LHCN-M2 (cell line): ENCODE measurements around the gene UBN1. TPM values are rescaled to one million over a fixed set of nuclear protein-coding genes. Genes with fewer than 3 reads are reported as not detected.

ENCODE experiments used
- DNase-seq: peaks from one replicate; pipeline ENCODE4 v3.0.0-alpha.2; 2012; ENCODE audit warnings: low read depth
- polyA plus RNA-seq: library from polyadenylated mRNA; unstranded; fragments of >200 nt; gene quantifications from one replicate; pipeline ENCODE4 v1.2.1, GENCODE V29; 2012; ENCODE audit warnings: missing spikeins
- total RNA-seq: library from RNA; depleted of rRNA; stranded (reverse); fragments of >200 nt; gene quantifications from 2 replicates; pipeline ENCODE4 v1.2.3, GENCODE V29; 2014; rRNA removed

The UBN1 gene, protein sequence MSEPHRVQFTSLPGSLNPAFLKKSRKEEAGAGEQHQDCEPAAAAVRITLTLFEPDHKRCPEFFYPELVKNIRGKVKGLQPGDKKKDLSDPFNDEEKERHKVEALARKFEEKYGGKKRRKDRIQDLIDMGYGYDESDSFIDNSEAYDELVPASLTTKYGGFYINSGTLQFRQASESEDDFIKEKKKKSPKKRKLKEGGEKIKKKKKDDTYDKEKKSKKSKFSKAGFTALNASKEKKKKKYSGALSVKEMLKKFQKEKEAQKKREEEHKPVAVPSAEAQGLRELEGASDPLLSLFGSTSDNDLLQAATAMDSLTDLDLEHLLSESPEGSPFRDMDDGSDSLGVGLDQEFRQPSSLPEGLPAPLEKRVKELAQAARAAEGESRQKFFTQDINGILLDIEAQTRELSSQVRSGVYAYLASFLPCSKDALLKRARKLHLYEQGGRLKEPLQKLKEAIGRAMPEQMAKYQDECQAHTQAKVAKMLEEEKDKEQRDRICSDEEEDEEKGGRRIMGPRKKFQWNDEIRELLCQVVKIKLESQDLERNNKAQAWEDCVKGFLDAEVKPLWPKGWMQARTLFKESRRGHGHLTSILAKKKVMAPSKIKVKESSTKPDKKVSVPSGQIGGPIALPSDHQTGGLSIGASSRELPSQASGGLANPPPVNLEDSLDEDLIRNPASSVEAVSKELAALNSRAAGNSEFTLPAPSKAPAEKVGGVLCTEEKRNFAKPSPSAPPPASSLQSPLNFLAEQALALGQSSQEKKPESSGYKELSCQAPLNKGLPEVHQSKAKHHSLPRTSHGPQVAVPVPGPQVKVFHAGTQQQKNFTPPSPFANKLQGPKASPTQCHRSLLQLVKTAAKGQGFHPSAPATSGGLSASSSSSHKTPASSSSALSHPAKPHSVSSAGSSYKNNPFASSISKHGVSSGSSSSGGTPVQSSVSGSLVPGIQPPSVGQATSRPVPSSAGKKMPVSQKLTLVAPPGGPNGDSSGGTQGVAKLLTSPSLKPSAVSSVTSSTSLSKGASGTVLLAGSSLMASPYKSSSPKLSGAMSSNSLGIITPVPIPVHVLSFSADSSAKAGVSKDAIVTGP (N-terminal part only)
- 27.6 and 28.1 TPM in 2 replicates for total RNA-seq
- polyA plus RNA-seq, result 13.9 TPM

GRCh38 chr16:4846901-4847773 is at the start of gene UBN1, which contains the start of gene GLYR1:
TSS of gene UBN1 (plus strand) at chr16:4847481. CDS start at chr16:4852918, 5,437 bp downstream.
TSS of gene GLYR1 (minus strand) at chr16:4847288. CDS start at chr16:4847265, 23 bp downstream.
- peak; percentile 95 for DNase-seq

DNA sequence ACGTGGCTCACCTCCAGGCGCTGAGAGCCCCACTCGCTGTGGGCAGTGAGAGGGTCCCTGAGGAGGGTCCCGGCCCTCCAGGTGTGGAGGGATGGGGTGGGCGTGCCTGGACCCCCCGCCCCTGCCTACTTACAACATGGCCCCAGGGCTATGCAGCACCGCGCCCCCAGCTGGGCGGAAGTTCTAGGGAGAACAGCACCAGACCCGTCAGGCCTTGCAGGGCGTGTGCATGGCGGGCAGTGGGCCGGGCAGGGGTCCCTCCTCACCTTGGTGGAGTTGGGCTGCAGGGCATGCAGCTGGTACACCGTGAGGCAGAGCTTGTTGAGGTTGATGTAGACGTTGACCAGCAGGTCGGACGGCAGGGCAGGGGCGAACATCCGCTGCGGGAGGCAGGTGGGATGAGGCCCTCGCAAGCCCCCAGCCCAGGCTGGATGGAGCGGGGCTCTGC is 49.5 kb upstream of the UBN1 start:
- no peak for DNase-seq

GRCh38 chr16:4798456-4798855 is 48.8 kb upstream of the UBN1 start:
- DNase-seq, result no peak

DNA sequence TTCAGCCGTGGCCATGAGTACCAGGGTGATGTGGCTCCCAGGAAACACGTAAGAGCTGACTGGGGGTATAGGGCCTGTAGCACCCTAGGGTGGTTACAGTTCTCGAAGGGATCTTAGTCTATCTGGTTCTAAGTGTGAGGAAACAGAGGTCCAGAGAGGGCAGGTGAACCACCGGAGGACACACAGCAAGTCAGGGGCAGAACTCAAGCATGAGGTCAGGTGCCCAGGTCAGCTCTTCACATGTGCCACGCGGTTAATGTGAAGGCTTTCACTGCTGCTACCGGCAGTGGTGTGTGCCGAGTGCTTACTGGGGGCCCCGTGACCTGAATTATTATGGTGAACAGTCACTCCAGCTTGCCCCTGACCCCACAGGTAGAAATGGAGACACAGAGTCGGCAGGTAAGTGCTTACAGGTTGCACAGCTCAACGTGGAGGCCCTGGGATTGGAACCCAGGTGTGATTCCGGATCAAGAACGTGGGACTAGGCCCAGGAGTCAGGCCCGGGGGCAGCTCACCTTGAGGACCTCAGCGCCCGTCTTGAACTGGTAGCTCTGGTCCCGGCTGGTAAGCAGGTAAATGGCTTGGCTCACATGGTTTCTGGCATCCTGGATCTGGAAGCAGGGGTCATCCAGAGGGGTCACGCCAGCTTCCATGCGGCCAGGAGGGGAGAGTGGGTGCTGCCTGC is 48.0 kb upstream of the UBN1 start:
- DNase-seq, result no peak

- DNase-seq, result no peak
Observed at GRCh38 chr16:4800290-4801041, 46.8 kb upstream of the UBN1 start.

DNA sequence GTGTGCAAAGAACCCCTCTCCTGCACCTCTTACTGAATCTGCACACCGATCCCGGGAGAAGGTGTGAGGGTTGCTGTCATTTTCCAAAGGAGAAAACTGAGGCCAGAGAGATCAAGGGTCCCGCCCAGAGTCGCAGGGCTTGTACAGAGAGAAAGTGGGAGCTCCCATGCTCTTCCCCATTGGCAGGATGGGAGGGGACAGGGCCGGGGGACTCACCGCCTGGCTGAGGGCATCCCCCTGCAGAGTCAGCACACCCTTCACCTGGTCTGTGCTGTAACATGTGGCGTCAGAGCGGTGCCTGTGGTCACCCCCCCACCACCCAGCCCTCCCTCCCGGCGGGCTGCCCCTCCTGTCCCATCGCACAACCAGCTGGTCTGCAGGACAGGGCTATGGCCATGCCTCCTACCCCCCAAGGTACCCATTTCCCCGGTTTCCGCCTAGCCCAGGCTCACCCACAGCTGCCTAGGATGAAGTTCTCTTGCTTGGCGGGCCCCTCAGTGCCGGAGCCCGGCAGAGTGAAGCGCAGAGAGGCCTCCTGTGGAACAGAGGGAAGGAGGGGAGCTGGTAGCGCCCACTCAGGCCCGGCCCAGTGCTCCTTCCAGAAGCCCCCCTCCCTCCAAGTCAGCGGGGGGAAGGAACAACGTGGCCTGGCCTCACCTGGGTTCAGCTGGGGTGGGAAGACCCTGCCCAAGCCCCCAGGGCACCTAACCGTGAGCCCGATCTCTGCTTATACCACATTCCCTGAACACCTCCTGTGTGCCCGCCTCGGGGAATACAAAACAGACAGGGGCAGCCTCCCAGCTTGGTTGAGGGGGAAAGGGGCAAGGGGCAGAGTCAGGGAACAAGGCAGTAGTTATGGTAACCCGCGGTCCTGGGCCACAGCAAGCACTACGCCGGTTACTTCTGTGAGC is 46.0 kb upstream of the UBN1 start:
- DNase-seq, result no peak

DNA sequence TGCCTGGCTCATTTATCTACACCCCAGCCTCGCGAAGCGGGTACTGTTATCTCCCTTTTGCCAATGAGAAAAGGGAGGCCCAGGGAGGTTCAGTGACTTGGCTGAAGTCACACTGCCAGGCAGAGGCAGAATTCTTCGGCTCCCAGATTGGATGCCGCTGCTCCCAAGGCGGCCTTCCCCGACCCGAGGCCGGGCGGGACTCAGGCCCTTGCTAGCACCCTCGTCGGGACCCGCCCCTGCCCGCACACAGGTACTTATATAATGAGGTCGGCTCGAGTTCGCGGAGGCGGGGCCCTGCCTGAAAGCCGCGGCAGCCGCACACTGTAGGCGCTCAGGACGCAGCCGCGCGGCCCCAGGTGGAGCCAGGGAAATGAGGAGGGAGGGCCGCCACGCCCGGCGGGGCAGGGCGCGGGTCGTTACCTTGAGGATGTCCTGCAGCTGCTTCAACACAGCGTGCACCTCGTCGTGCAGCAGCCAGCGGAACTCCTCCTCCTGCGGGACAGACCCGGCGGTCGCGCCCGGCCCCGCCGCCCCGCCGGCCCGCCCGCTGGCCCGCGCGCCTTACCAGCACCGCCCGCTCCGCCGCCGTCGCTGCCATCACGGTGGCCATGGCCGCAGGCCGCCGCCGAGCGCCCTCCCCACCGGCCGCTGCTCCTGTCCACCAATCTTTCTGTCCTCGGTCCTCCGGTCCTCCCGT is 45.2 kb upstream of the UBN1 start, which contains the start of gene ROGDI:
Gene ROGDI, minus strand, starts transcription at position 672 of the 697 bp plus-strand sequence. Its CDS starts 62 bp downstream, at position 610.
- peak; percentile 19 for DNase-seq

GRCh38 chr16:4802659-4803287 is 44.5 kb upstream of the UBN1 start:
- peak; percentile 87 for DNase-seq

- no peak for DNase-seq
Observed at GRCh38 chr16:4803401-4803844, 43.9 kb upstream of the UBN1 start.

GRCh38 chr16:4803898-4804762 is 43.2 kb upstream of the UBN1 start:
- no peak for DNase-seq

DNA sequence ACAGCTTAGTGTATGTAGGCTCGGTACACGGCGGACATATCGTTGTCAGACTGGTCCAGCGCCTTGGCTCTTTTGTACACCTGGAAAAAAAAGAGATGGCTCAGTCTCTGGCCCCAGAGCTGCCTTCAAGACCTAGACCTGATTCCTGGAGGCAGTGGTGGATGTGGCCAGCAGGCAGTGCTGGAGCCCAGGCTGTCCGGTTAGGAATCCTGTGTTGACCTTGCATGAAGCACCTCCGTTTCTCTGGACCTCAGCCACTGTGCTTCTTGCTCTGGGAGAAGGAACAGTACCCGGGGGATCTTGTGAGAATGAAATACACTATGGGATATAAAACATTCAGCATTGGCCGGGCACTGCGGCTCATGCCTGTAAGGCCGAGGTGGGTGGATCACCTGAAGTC is 42.0 kb upstream of the UBN1 start:
- no peak for DNase-seq

GRCh38 chr16:4806280-4806679 is 41.0 kb upstream of the UBN1 start:
- no peak for DNase-seq

DNA sequence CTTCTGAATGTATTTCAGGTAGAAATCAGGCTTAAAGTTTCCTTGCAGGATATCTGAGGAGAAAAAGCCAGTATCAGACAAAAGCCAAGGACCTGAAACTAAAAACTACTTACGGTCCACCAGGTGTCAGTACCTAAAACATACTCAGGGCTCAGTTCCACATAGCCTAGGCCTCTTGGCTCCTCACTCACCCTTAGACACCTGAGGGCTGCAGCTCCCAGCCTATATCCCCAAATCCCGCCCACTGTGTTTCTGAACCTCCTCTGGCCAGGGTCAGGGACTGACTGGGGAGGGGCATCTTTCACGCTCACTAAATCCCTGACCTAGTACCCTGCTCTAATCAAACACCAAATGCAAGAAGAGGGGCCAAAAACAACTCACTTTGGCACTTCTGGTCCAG is 36.0 kb upstream of the UBN1 start:
- DNase-seq, result no peak

- no peak for DNase-seq
Observed at GRCh38 chr16:4811773-4812172, 35.5 kb upstream of the UBN1 start.

DNA sequence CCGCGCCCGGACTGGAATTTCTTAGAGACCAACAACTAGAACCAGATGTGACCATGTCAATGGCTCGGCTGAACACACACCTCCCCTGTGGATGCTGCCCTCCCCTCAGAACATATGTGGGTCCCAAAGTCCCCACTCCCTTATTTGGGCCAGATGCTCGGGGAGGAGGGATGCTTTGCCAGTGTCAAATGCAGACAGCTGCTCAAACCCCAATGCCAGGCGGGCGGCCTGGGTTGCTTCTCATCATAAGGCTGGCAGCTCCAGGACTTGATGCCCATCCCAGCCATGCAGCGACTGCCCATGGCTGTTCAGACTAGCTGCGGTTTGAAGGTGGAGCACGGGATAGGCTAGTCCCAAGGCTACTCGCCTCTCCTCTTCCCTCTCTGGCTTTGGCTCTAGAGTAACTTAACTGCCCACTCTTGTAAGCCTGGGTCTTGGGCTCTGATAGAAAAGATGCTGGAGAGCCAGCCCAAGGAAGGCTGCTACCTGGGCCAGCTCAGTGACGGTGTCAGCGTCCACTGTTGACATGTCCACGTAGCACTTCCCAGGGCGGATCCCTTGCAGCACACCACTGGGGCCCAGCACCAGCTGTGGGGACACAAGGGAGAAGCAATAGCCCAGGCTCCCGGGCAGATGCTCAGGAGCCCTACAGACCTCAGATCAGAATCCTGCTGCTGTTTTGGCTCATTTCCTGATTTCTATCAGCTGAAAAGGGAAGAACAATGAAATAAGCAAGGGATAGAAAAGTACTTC is 33.9 kb upstream of the UBN1 start:
- DNase-seq, result no peak
